Measurements from ENCODE around the gene RBP2.

Gene RBP2

DNA sequence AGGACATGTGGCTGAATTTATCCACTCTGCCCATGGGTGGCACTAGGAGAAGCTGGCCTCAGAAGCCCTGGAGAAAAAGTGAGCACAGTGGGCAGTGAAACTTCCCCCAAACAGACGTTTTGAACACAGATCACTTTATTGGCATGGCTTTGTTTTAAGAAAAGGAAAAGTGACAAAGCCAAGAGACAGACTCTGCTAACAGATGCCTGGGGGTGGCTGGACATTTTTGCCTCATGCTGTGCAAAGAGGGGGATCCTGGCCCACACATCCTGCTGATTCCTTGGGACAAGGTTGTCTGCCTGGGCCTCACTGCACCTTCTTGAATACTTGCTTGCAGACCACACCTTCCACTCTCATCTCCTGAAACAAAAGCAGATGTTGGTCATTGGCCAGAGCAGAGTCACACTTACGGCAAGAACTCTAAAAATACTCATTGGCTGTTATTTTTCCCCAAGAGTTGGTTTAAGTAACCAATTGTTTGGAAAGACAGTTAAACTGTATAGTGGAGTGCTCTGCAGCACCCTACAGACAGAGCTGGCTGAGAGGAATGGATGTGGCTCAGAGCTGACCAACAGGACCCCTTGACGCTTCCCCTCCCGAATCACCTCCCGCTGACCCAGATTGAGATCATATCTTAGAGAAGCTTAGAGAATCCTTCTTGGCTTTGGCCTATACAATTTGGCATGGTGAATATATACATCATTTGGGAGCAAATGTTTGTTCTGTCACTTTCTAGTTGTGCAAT, 41.2 kb upstream of the RBP2 start:
- no peak overlapping the region for H3K27ac ChIP-seq (ENCODE audit: low read depth, low read length)
- H3K9me3 ChIP-seq (ENCODE audit: insufficient read depth, low read length), result no peaks in the 10 kb centered on the region
- H3K36me3 ChIP-seq (ENCODE audit: low read length), result no peaks in the 10 kb centered on the region
- H3K79me2 ChIP-seq (ENCODE audit: insufficient read depth, low read length), result no peaks in the 10 kb centered on the region
- H4K20me1 ChIP-seq (ENCODE audit: low read depth, low read length), result no peaks in the 10 kb centered on the region
- H3K4me2 ChIP-seq (ENCODE audit: low read depth, low read length, poor library complexity, severe bottlenecking), result no peak overlapping the region
- no peak for TF ChIP-seq EZH2phosphoT487 (conservative IDR thresholded peaks at IDR 0.05; ENCODE audit: low read length)
- TF ChIP-seq, protein P1, sequence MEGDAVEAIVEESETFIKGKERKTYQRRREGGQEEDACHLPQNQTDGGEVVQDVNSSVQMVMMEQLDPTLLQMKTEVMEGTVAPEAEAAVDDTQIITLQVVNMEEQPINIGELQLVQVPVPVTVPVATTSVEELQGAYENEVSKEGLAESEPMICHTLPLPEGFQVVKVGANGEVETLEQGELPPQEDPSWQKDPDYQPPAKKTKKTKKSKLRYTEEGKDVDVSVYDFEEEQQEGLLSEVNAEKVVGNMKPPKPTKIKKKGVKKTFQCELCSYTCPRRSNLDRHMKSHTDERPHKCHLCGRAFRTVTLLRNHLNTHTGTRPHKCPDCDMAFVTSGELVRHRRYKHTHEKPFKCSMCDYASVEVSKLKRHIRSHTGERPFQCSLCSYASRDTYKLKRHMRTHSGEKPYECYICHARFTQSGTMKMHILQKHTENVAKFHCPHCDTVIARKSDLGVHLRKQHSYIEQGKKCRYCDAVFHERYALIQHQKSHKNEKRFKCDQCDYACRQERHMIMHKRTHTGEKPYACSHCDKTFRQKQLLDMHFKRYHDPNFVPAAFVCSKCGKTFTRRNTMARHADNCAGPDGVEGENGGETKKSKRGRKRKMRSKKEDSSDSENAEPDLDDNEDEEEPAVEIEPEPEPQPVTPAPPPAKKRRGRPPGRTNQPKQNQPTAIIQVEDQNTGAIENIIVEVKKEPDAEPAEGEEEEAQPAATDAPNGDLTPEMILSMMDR (IDR thresholded peaks at IDR 0.05; ENCODE audit: insufficient read depth, low read length, poor library complexity, severe bottlenecking), result no peak
- no peaks in the 10 kb centered on the region for H3K9me2 ChIP-seq (replicated peaks; ENCODE audit: insufficient read depth, low read length)
- no peak overlapping the region for H3K4me3 ChIP-seq (ENCODE audit: insufficient read depth, low read length, poor library complexity, severe bottlenecking)
- no peaks in the 10 kb centered on the region for H3K27me3 ChIP-seq (ENCODE audit: low read length)
- H2AFZ ChIP-seq (ENCODE audit: low read depth, low read length, severe bottlenecking), result no peak overlapping the region
- H3K9ac ChIP-seq (ENCODE audit: low read length), result no peak overlapping the region
- H3F3A ChIP-seq (ENCODE audit: insufficient read depth), result no peaks in the 10 kb centered on the region

DNA sequence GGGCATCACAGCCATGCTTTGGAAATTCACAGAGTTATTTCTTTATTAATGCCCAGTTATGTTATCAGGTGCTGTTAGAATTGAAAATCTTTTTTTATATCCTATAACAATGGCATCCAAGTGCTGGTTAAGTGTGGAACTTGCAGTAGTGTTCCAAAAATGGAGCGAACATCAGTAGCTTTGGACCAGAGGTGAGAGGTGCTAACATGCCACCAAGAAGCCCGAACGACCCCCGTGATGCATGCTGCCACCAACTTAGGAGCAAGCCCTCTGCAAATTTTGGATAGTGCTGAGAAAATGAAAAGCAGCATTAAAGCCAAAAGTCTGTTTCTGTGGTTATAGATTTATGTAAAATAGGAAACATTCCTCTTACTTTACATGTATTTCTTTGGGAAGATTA, 38.4 kb upstream of the RBP2 start:
- no peak overlapping the region for H3K27ac ChIP-seq (ENCODE audit: low read depth, low read length)
- no peak overlapping the region for H3K4me3 ChIP-seq (ENCODE audit: insufficient read depth, low read length, poor library complexity, severe bottlenecking)
- no peaks in the 10 kb centered on the region for H3K9me3 ChIP-seq (ENCODE audit: insufficient read depth, low read length)
- no peaks in the 10 kb centered on the region for H3K27me3 ChIP-seq (ENCODE audit: low read length)
- no peaks in the 10 kb centered on the region for H3K36me3 ChIP-seq (ENCODE audit: low read length)
- H3K9ac ChIP-seq (ENCODE audit: low read length), result no peak overlapping the region
- TF ChIP-seq, protein P1 (IDR thresholded peaks at IDR 0.05; ENCODE audit: insufficient read depth, low read length, poor library complexity, severe bottlenecking), result no peak
- TF ChIP-seq EZH2phosphoT487 (conservative IDR thresholded peaks at IDR 0.05; ENCODE audit: low read length), result no peak
- H3K79me2 ChIP-seq (ENCODE audit: insufficient read depth, low read length), result no peaks in the 10 kb centered on the region
- H3F3A ChIP-seq (ENCODE audit: insufficient read depth), result no peaks in the 10 kb centered on the region
- H3K4me2 ChIP-seq (ENCODE audit: low read depth, low read length, poor library complexity, severe bottlenecking), result no peak overlapping the region
- no peaks in the 10 kb centered on the region for H4K20me1 ChIP-seq (ENCODE audit: low read depth, low read length)
- H3K9me2 ChIP-seq (replicated peaks; ENCODE audit: insufficient read depth, low read length), result no peaks in the 10 kb centered on the region
- no peak overlapping the region for H2AFZ ChIP-seq (ENCODE audit: low read depth, low read length, severe bottlenecking)

DNA sequence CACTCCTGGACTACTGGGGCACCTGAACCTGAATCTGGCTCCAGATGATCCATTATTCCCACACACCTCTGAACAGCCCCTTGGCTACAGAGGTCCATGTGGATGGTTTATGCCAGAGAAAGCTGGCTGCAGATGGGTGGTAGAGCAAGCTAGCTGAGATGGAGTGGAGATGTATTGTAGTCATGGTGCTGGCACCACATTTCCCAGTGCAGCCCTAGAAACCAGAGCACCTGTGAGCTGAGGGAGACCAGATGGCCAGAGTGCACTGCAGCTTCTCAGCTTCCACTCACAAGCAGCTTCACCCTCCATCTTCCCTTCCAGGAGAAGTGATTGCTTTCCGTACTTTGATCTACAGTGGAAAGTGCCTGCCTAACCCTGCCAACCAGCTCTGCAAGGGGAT, 33.3 kb upstream of the RBP2 start:
- Histone ChIP-seq H3K79me2 (ENCODE audit: insufficient read depth, low read length) (no peaks in the 10 kb centered on the region), H3K27ac (ENCODE audit: low read depth, low read length) (no peak overlapping the region), H2AFZ (ENCODE audit: low read depth, low read length, severe bottlenecking) (no peak overlapping the region)

More for the DNA sequence above, 33.3 kb upstream of the RBP2 start:
- H3K27me3 ChIP-seq (ENCODE audit: low read length), result no peaks in the 10 kb centered on the region
- H4K20me1 ChIP-seq (ENCODE audit: low read depth, low read length), result no peaks in the 10 kb centered on the region
- H3K4me3 ChIP-seq (ENCODE audit: insufficient read depth, low read length, poor library complexity, severe bottlenecking), result no peak overlapping the region
- H3K9me2 ChIP-seq (replicated peaks; ENCODE audit: insufficient read depth, low read length), result no peaks in the 10 kb centered on the region
- no peak overlapping the region for H3K9ac ChIP-seq (ENCODE audit: low read length)
- H3F3A ChIP-seq (ENCODE audit: insufficient read depth), result no peaks in the 10 kb centered on the region
- H3K36me3 ChIP-seq (ENCODE audit: low read length), result no peaks in the 10 kb centered on the region
- H3K4me2 ChIP-seq (ENCODE audit: low read depth, low read length, poor library complexity, severe bottlenecking), result no peak overlapping the region
- no peaks in the 10 kb centered on the region for H3K9me3 ChIP-seq (ENCODE audit: insufficient read depth, low read length)
- no peak for TF ChIP-seq EZH2phosphoT487 (conservative IDR thresholded peaks at IDR 0.05; ENCODE audit: low read length)
- TF ChIP-seq, protein P1 (IDR thresholded peaks at IDR 0.05; ENCODE audit: insufficient read depth, low read length, poor library complexity, severe bottlenecking), result no peak
